ENCODE measurements around the gene MATN4. TPM values are rescaled to one million over a fixed set of nuclear protein-coding genes. Genes with fewer than 3 reads are reported as not detected.

Gene MATN4
- total RNA-seq, 1 experiment from 2014 or later, result 1.9 TPM

GRCh38 chr20:45257711-45258110 is 50.4 kb downstream of the MATN4 start (continued):
- TF ChIP-seq CREB1 (CRISPR knock-in tag; IDR thresholded peaks at IDR 0.05) (no peak), RELA (CRISPR knock-in tag; IDR thresholded peaks at IDR 0.05; ENCODE audit: borderline replicate concordance) (no peak), SMAD4 (CRISPR knock-in tag; IDR thresholded peaks at IDR 0.05) (no peak), NR2C2 (CRISPR knock-in tag; IDR thresholded peaks at IDR 0.05) (no peak), ELF4 (CRISPR knock-in tag; IDR thresholded peaks at IDR 0.05; ENCODE audit: low read depth) (no peak)

- ATAC-seq (no peak), DNase-seq (ENCODE audit: low spot score) (no peak)
- Mint-ChIP-seq H3K4me3 (no peak overlapping the region), H3K36me3 (no peaks in the 10 kb centered on the region), H3K27me3 (ENCODE audit: low read depth) (peaks cover under 1% of the 10 kb centered on the region; the same call in 1 of the 2 replicates), H3K4me1 (peaks cover 9% of the 10 kb centered on the region), H3K9me3 (no peaks in the 10 kb centered on the region), H3K27ac (no peak overlapping the region)
- POLR2A ChIA-PET, result no interaction called here
- TF ChIP-seq GABPB1 (CRISPR knock-in tag; IDR thresholded peaks at IDR 0.05) (no peak), ZMAT4 (CRISPR knock-in tag; IDR thresholded peaks at IDR 0.05) (no peak), TEAD4 (CRISPR knock-in tag; IDR thresholded peaks at IDR 0.05) (no peak), GRHL2 (CRISPR knock-in tag; IDR thresholded peaks at IDR 0.05; ENCODE audit: insufficient replicate concordance, severe bottlenecking) (no peak), SOX15 (CRISPR knock-in tag; IDR thresholded peaks at IDR 0.05) (no peak), NFATC4 (CRISPR knock-in tag; IDR thresholded peaks at IDR 0.05) (no peak), ZNF532 (CRISPR knock-in tag; IDR thresholded peaks at IDR 0.05; ENCODE audit: borderline replicate concordance) (no peak), USF1 (CRISPR knock-in tag; IDR thresholded peaks at IDR 0.05) (no peak), ETV6 (CRISPR knock-in tag; IDR thresholded peaks at IDR 0.05) (no peak), ZNF263 (CRISPR knock-in tag; IDR thresholded peaks at IDR 0.05; ENCODE audit: low read depth) (no peak), ZNF121 (CRISPR knock-in tag; IDR thresholded peaks at IDR 0.05) (no peak), ATF1 (CRISPR knock-in tag; IDR thresholded peaks at IDR 0.05) (no peak), E2F5 (CRISPR knock-in tag; IDR thresholded peaks at IDR 0.05) (no peak), ARID4B (CRISPR knock-in tag; IDR thresholded peaks at IDR 0.05; ENCODE audit: borderline replicate concordance) (no peak), RELA (CRISPR knock-in tag; IDR thresholded peaks at IDR 0.05; ENCODE audit: borderline replicate concordance) (no peak), ZNF281 (CRISPR knock-in tag; IDR thresholded peaks at IDR 0.05) (no peak), PREB (CRISPR knock-in tag; IDR thresholded peaks at IDR 0.05; ENCODE audit: borderline replicate concordance) (no peak)
- CTCF ChIA-PET, result no interaction called here
Measured at GRCh38 chr20:45257161-45257560, 50.9 kb downstream of the MATN4 start.

Data from WTC11 (cell line).